Vagina (tissue), 2 donors: ENCODE measurements around the gene LDLRAD4.

Source experiments
- POLR2A ChIP-seq, 2 donors: fragments of 450-650 bp; IDR thresholded peaks; one replicate each; pipeline ENCODE4 v1.6.1; 2017; ENCODE audit warnings: antibody characterized with exemption in 2 of 2, mild to moderate bottlenecking in 2 of 2, moderate library complexity in 2 of 2
- POLR2AphosphoS5 ChIP-seq, 2 donors: sonication (generic); formaldehyde crosslinking; IDR thresholded peaks; one replicate each; pipeline ENCODE4 v1.9.0; 2017; ENCODE audit warnings: antibody characterized with exemption in 2 of 2, mild to moderate bottlenecking in 2 of 2, low read depth in 1 of 2; ENCODE audit not compliant: insufficient read depth in 1 of 2
- TF ChIP-seq, protein P1 (sequence below), 3 experiments: fragments of 450-650 bp in 2 of 3; fragments of 200-600 bp in 1 of 3; sonication (generic) in 1 of 3; IDR thresholded peaks; one replicate each; pipeline ENCODE4 v1.5.1; 2017 to 2019; ENCODE audit warnings: antibody characterized with exemption in 3 of 3, mild to moderate bottlenecking in 2 of 3, moderate library complexity in 2 of 3

DNA sequence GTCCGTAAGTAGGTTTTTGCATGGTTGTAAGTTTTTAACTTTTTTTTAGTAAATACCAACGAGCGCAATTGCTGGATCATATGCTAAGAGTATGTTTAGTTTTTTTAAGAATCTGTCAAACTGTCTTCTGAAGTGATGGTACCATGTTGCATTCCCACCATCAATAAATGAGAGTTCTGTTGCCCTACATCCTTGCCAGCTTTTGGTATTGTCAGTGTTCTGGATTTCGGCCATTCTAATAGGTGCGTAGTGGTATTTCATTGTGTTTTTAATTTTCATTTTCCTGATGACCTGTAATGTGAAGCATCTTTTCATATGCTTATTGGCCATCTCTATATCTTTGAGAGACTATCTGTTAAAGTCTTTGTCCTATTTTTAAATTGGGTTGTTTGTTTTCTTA lies 114.3 kb downstream of the LDLRAD4 start:
- TF ChIP-seq, protein P1, sequence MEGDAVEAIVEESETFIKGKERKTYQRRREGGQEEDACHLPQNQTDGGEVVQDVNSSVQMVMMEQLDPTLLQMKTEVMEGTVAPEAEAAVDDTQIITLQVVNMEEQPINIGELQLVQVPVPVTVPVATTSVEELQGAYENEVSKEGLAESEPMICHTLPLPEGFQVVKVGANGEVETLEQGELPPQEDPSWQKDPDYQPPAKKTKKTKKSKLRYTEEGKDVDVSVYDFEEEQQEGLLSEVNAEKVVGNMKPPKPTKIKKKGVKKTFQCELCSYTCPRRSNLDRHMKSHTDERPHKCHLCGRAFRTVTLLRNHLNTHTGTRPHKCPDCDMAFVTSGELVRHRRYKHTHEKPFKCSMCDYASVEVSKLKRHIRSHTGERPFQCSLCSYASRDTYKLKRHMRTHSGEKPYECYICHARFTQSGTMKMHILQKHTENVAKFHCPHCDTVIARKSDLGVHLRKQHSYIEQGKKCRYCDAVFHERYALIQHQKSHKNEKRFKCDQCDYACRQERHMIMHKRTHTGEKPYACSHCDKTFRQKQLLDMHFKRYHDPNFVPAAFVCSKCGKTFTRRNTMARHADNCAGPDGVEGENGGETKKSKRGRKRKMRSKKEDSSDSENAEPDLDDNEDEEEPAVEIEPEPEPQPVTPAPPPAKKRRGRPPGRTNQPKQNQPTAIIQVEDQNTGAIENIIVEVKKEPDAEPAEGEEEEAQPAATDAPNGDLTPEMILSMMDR (IDR thresholded peaks at IDR 0.05): no peak
- no peak for TF ChIP-seq POLR2A (IDR thresholded peaks at IDR 0.05)
- no peak for TF ChIP-seq POLR2AphosphoS5 (IDR thresholded peaks at IDR 0.05; ENCODE audit: insufficient read depth in 1 of 2, low read depth in 1 of 2)
